H9 (cell line): ENCODE data around the gene NUP160. TPM values are rescaled to one million over a fixed set of nuclear protein-coding genes. Genes with fewer than 3 reads are reported as not detected.

Source experiments
- DNase-seq: peaks from one replicate; pipeline ENCODE4 v3.0.0-alpha.2; 2017
- H2AFZ ChIP-seq: one replicate; pipeline ENCODE4 v1.6.1; 2013; ENCODE audit warnings: mild to moderate bottlenecking, low read length, control low read depth, moderate library complexity
- H2AK5ac ChIP-seq: 2 replicates; pipeline ENCODE4 v1.6.1; 2013; ENCODE audit warnings: low read length, control low read depth, mixed read lengths; ENCODE audit not compliant: insufficient read length
- H2BK120ac ChIP-seq: one replicate; pipeline ENCODE4 v1.6.1; 2013; ENCODE audit warnings: low read depth, mild to moderate bottlenecking, low read length, control low read depth, inconsistent platforms; ENCODE audit not compliant: poor library complexity, severe bottlenecking
- H2BK12ac ChIP-seq: 2 replicates; pipeline ENCODE4 v1.6.1; 2013; ENCODE audit warnings: low read length, control low read depth, mixed read lengths, low read depth; ENCODE audit not compliant: insufficient read length
- H2BK15ac ChIP-seq: 2 replicates; pipeline ENCODE4 v1.6.1; 2013; ENCODE audit warnings: low read depth, low read length, control low read depth
- H2BK20ac ChIP-seq: one replicate; pipeline ENCODE4 v1.6.1; 2013; ENCODE audit warnings: low read depth, mild to moderate bottlenecking, low read length, control low read depth, inconsistent platforms; ENCODE audit not compliant: poor library complexity, severe bottlenecking
- H2BK5ac ChIP-seq: 2 replicates; pipeline ENCODE4 v1.6.1; 2013; ENCODE audit warnings: low read length, control low read depth, mixed read lengths; ENCODE audit not compliant: insufficient read length
- H3K14ac ChIP-seq: 2 replicates; pipeline ENCODE4 v1.6.1; 2013; ENCODE audit warnings: low read length, control low read depth; ENCODE audit not compliant: insufficient read depth
- H3K18ac ChIP-seq: 2 replicates; pipeline ENCODE4 v1.6.1; 2013; ENCODE audit warnings: low read depth, mild to moderate bottlenecking, mixed read lengths, low read length, control low read depth; ENCODE audit not compliant: insufficient read length
- H3K23ac ChIP-seq: 2 replicates; pipeline ENCODE4 v1.6.1; 2013; ENCODE audit warnings: low read length, control low read depth, mixed read lengths, low read depth; ENCODE audit not compliant: insufficient read length
- H3K23me2 ChIP-seq: 2 replicates; pipeline ENCODE4 v1.6.1; 2013; ENCODE audit warnings: low read depth, mild to moderate bottlenecking, mixed read lengths, low read length, control low read depth; ENCODE audit not compliant: insufficient read length, poor library complexity, severe bottlenecking
- H3K27ac ChIP-seq: 2 replicates; pipeline ENCODE4 v1.5.1; 2013; ENCODE audit warnings: low read length, control low read depth, mixed read lengths, low read depth; ENCODE audit not compliant: insufficient read length
- H3K27me3 ChIP-seq: 2 replicates; pipeline ENCODE4 v1.6.1; 2013; ENCODE audit warnings: low read length, control low read depth, inconsistent platforms; ENCODE audit not compliant: insufficient read depth
- H3K4ac ChIP-seq: 2 replicates; pipeline ENCODE4 v1.6.1; 2013; ENCODE audit warnings: low read depth, mild to moderate bottlenecking, control low read depth, inconsistent platforms, low read length, moderate library complexity
- H3K4me1 ChIP-seq: 2 replicates; pipeline ENCODE4 v1.6.1; 2013; ENCODE audit warnings: low read length, control low read depth, inconsistent platforms; ENCODE audit not compliant: insufficient read depth
- H3K4me2 ChIP-seq: 2 replicates; pipeline ENCODE4 v1.6.1; 2013; ENCODE audit warnings: low read length, control low read depth, mixed read lengths; ENCODE audit not compliant: insufficient read length, insufficient read depth
- H3K56ac ChIP-seq: 2 replicates; pipeline ENCODE4 v1.6.1; 2013; ENCODE audit warnings: low read depth, mild to moderate bottlenecking, mixed read lengths, low read length, control low read depth; ENCODE audit not compliant: insufficient read length
- H3K79me1 ChIP-seq: 2 replicates; pipeline ENCODE4 v1.6.1; 2013; ENCODE audit warnings: low read depth, mild to moderate bottlenecking, moderate library complexity, low read length, control low read depth, inconsistent platforms; ENCODE audit not compliant: insufficient read depth, poor library complexity, severe bottlenecking
- H3K79me2 ChIP-seq: 2 replicates; pipeline ENCODE4 v1.6.1; 2013; ENCODE audit warnings: low read length, control low read depth, inconsistent platforms; ENCODE audit not compliant: insufficient read depth
- H3K9ac ChIP-seq: 2 replicates; pipeline ENCODE4 v1.6.1; 2013; ENCODE audit warnings: low read length, control low read depth, mixed read lengths; ENCODE audit not compliant: insufficient read length; ENCODE audit errors: extremely low read depth
- H3K9me3 ChIP-seq: one replicate; pipeline ENCODE4 v1.6.1; 2013; ENCODE audit warnings: low read depth, low read length, inconsistent platforms; ENCODE audit not compliant: control insufficient read depth
- H3T11ph ChIP-seq: one replicate; pipeline ENCODE4 v1.6.1; 2013; ENCODE audit warnings: mild to moderate bottlenecking, low read length, control low read depth, inconsistent platforms
- H4K20me1 ChIP-seq: one replicate; pipeline ENCODE4 v1.6.1; 2013; ENCODE audit not compliant: control insufficient read depth, insufficient read length, insufficient read depth
- H4K5ac ChIP-seq: 2 replicates; pipeline ENCODE4 v1.6.1; 2013; ENCODE audit warnings: low read depth, mild to moderate bottlenecking, mixed read lengths, low read length, control low read depth; ENCODE audit not compliant: insufficient read length
- H4K8ac ChIP-seq: replicated peaks from 2 replicates; pipeline ENCODE4 v1.6.1; 2013; ENCODE audit warnings: low read length, control low read depth, mixed read lengths, low read depth; ENCODE audit not compliant: insufficient read length
- H4K91ac ChIP-seq: 2 replicates; pipeline ENCODE4 v1.6.1; 2013; ENCODE audit warnings: low read depth, mild to moderate bottlenecking, moderate library complexity, mixed read lengths, low read length, control low read depth; ENCODE audit not compliant: insufficient read length
- H3K27ac Mint-ChIP-seq, 3 experiments: 2 replicates in 2 of 3; 3 replicates in 1 of 3; pipeline ENCODE4 v1.8.0; 2020 to 2021; ENCODE audit warnings: mixed read lengths in 3 of 3, mild to moderate bottlenecking in 1 of 3, moderate library complexity in 1 of 3
- H3K27me3 Mint-ChIP-seq: 2 replicates; pipeline ENCODE4 v1.8.0; 2021; ENCODE audit warnings: low read depth, mild to moderate bottlenecking, moderate library complexity, mixed read lengths
- H3K36me3 Mint-ChIP-seq, 3 experiments: 2 replicates in 2 of 3; 3 replicates in 1 of 3; pipeline ENCODE4 v1.8.0; 2020 to 2021; ENCODE audit warnings: low read depth in 3 of 3, mixed read lengths in 3 of 3; ENCODE audit not compliant: insufficient read depth in 1 of 3
- H3K4me1 Mint-ChIP-seq, 2 experiments: 2 replicates each; pipeline ENCODE4 v1.8.0; 2020; ENCODE audit warnings: mixed read lengths in 2 of 2
- H3K4me3 Mint-ChIP-seq, 2 experiments: 2 replicates in 1 of 2; 3 replicates in 1 of 2; pipeline ENCODE4 v1.8.0; 2020 to 2021; ENCODE audit warnings: mild to moderate bottlenecking in 2 of 2, mixed read lengths in 2 of 2, moderate library complexity in 1 of 2
- H3K9me3 Mint-ChIP-seq, 2 experiments: 2 replicates in 1 of 2; 3 replicates in 1 of 2; pipeline ENCODE4 v1.8.0; 2020; ENCODE audit warnings: mild to moderate bottlenecking in 2 of 2, mixed read lengths in 2 of 2, moderate library complexity in 1 of 2
- CTCF ChIP-seq: fragments of 200-600 bp; sonication (generic); conservative IDR thresholded peaks from 3 replicates; pipeline ENCODE4 v1.8.0; 2021; ENCODE audit warnings: antibody characterized with exemption, mild to moderate bottlenecking
- WGBS: extraction: QIAGEN DNeasy Blood & Tissue Kit; methylation state at CpG from one replicate; pipeline ENCODE4 v1.1.7; 2013; ENCODE audit warnings: missing lambda C conversion rate, low lambda C conversion rate, mixed read lengths; ENCODE audit not compliant: insufficient read length; ENCODE audit errors: extremely low coverage; 5-methylcytosine and 5-hydroxymethylcytosine counted together
- total RNA-seq: library from RNA; stranded (reverse); gene quantifications from 2 replicates; pipeline ENCODE4 v1.2.1, GENCODE V29; 2021

NUP160 gene
- total RNA-seq, 1 experiment from 2014 or later: 86.1 TPM

- Histone ChIP-seq H3K79me1 (no peaks in the 10 kb centered on the region), H3K23ac (no peak overlapping the region), H4K20me1 (no peaks in the 10 kb centered on the region), H3K23me2 (no peaks in the 10 kb centered on the region), H2AFZ (no peak overlapping the region), H3K79me2 (no peaks in the 10 kb centered on the region), H3K27ac (no peak overlapping the region), H2BK120ac (no peak overlapping the region), H2AK5ac (no peak overlapping the region), H3K9ac (no peak overlapping the region), H4K91ac (no peak overlapping the region), H2BK5ac (no peak overlapping the region), H3K18ac (no peak overlapping the region), H3T11ph (no peak overlapping the region), H3K4ac (no peak overlapping the region), H3K9me3 (no peaks in the 10 kb centered on the region), H3K56ac (no peak overlapping the region), H4K5ac (no peak overlapping the region), H2BK12ac (no peak overlapping the region), H3K4me2 (no peak overlapping the region), H4K8ac (no peak overlapping the region), H2BK20ac (no peak overlapping the region), H3K4me1 (no peaks in the 10 kb centered on the region), H3K14ac (no peak overlapping the region), H3K27me3 (no peaks in the 10 kb centered on the region), H2BK15ac (no peak overlapping the region)
- WGBS: no CpG with 5 or more reads among the region's 2 CpGs
- Mint-ChIP-seq H3K9me3 (no peaks in the 10 kb centered on the region), H3K4me3 (no peak overlapping the region), H3K27me3 (no peaks in the 10 kb centered on the region), H3K4me1 (no peaks in the 10 kb centered on the region), H3K27ac (no peak overlapping the region), H3K36me3 (no peaks in the 10 kb centered on the region)
- no peak for TF ChIP-seq CTCF
- DNase-seq: no peak
Measured at GRCh38 chr11:47856186-47856585, 8.0 kb upstream of the NUP160 start.
